Adrenal gland (tissue), 12 donors: ENCODE data around the gene SH2D2A. TPM values are rescaled to one million over a fixed set of nuclear protein-coding genes. Genes with fewer than 3 reads are reported as not detected.

Source experiments
- DNase-seq, 7 donors: peaks; one replicate each; pipeline ENCODE4 v3.0.0-alpha.2; 2019 to 2020
- H3K27ac ChIP-seq, 5 donors: fragments of 200-600 bp; sonication (generic) in 4 of 5; 1 replicate in 3 of 5; 2 replicates in 2 of 5; pipeline versions ENCODE4 v1.5.1 to v1.8.0; 2016 to 2020; ENCODE audit warnings: mild to moderate bottlenecking in 1 of 5
- H3K27me3 ChIP-seq: fragments of 200-600 bp; 2 replicates; pipeline ENCODE4 v1.8.0; 2021
- H3K36me3 ChIP-seq, 2 donors: fragments of 200-600 bp; replicated peaks in 1 of 2; 1 replicate in 1 of 2; 2 replicates in 1 of 2; pipeline versions ENCODE4 v1.5.1 to v1.8.0; 2018 to 2022
- H3K4me1 ChIP-seq, 2 donors: fragments of 200-600 bp; replicated peaks in 1 of 2; 1 replicate in 1 of 2; 2 replicates in 1 of 2; pipeline versions ENCODE4 v1.5.1 to v1.8.0; 2018 to 2021
- H3K4me3 ChIP-seq, 4 donors: fragments of 200-600 bp; sonication (generic) in 3 of 4; one replicate each; pipeline ENCODE4 v1.5.1; 2016 to 2018
- H3K9me3 ChIP-seq, 3 donors: fragments of 200-600 bp; sonication (generic) in 1 of 3; replicated peaks in 1 of 3; 1 replicate in 2 of 3; 2 replicates in 1 of 3; pipeline versions ENCODE4 v1.5.1 to v1.8.0; 2016 to 2021
- POLR2A ChIP-seq, 2 donors: fragments of 450-650 bp; IDR thresholded peaks; one replicate each; pipeline ENCODE4 v1.6.1; 2017; ENCODE audit warnings: antibody characterized with exemption in 2 of 2, mild to moderate bottlenecking in 2 of 2, moderate library complexity in 1 of 2
- whole genome bisulfite sequencing, 4 donors: extraction: QIAGEN DNeasy Blood & Tissue Kit in 2 of 4; methylation state at CpG; one replicate each; pipeline versions ENCODE4 v1.1.5 to v1.1.7; 2013 to 2017; 5-methylcytosine and 5-hydroxymethylcytosine counted together
- intact Hi-C, 2 donors: fragments of 100-400 bp; cut with DNase I; formaldehyde crosslinking; loops; one replicate each; pipeline versions ENCODE4 v1.14.1 to v1.15.0; 2022 to 2023
- polyA plus RNA-seq, 3 donors: library from polyadenylated mRNA; stranded (reverse); fragments of 200-250 nt in 2 of 3; fragments of 350-450 nt in 1 of 3; fragmentation: Illumina TruSeq in 1 of 3; extraction: RNeasy Lipid Tissue Mini Kit (QIAGEN cat#74804) in 1 of 3; gene quantifications; one replicate each; pipeline ENCODE4 v1.2.3, GENCODE V29; 2013 to 2014
- total RNA-seq, 9 donors: library from RNA; depleted of rRNA in 4 of 9; stranded (reverse); fragments of >200 nt in 4 of 9; fragments of 120-200 nt in 1 of 9; fragmentation: NEBNext Ultra II Directional in 1 of 9; extraction: Animal tissue kit (Norgen Biotek cat#: 25700) in 1 of 9; gene quantifications; one replicate each; pipeline versions ENCODE4 v1.1.0 to v1.2.4, GENCODE V29; 2013 to 2023
- TF ChIP-seq, protein P1 (sequence below), 6 experiments: fragments of 450-650 bp in 4 of 6; fragments of 200-600 bp in 2 of 6; sonication (generic) in 1 of 6; IDR thresholded peaks; 1 replicate in 5 of 6; 2 replicates in 1 of 6; pipeline versions ENCODE4 v1.5.1 to v1.8.0; 2016 to 2021; ENCODE audit warnings: antibody characterized with exemption in 6 of 6, mild to moderate bottlenecking in 2 of 6, moderate library complexity in 1 of 6
- donor health status: healthy with polysubstance abuse.
- donor health status: Bipolar disorder and iron deficiency.
- donor health status: DM: yes; HTN: yes; CAD: no.
- donor health status: DM: no; HTN: no; CAD: no.
- donor health status: DM: no; HTN: no; CAD: no.
- donor health status: DM: yes; HTN: yes; CAD: no.

Gene SH2D2A
- total and polyA plus RNA-seq, 12 donors = 0.11 to 4.8 (median 2.1) TPM; not detected in 1

DNA sequence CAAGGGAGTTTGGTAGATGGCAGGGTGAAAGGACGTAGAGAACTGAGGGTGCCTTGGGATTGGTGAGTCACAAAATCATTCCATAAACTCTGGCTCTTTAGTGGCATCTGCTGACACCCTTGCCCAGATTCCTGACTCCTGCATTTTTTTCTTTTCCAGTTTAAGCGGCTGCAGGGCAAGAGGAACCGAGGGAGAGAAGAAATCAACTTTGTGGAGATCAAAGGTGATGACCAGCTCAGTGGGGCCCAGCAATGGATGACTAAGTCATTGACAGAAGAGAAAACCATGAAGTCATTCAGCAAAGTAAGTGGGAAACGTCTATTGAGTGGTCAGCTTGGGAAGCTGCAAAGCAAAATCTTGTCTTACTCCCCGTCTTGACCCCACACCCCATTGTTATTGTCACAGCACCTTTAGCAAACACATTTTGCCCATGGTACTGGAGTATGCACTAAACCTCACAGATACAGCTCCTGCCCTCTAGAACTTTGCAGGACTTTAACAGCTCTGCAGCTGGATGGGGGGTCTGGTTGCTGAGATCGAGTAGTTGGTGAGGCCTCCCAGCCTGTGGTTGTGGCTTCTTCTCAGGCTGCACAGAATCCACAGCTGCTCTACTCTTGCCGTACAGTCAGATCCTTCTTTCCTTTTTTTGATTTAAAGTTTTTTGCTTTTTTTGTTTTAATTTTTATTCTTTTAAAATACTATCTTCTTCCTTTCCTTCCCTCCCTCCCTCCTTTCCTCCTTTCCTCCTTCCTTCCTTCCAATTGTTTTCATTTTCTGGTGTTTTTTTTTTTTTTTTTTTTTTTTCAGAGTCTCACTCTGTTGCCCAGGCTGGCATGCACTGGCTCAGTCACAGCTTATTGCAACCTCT lies 21.9 kb downstream of the SH2D2A start:
- Histone ChIP-seq H3K9me3 (no peaks in the 10 kb centered on the region), H3K27ac (peak overlapping the region in 1 of 5 donors; percentile 55), H3K36me3 (peaks cover 0 to 91% of the 10 kb centered on the region in 2 donors), H3K27me3 (no peaks in the 10 kb centered on the region), H3K4me3 (no peak overlapping the region), H3K4me1 (peaks cover 3 to 10% of the 10 kb centered on the region in 2 donors)
- WGBS, 4 donors = 77 to 79% (median 78%) methylated on average over 7 of the region's 7 CpGs
- DNase-seq = no peak
- no peak for TF ChIP-seq POLR2A (IDR thresholded peaks at IDR 0.05)
- TF ChIP-seq, protein P1, sequence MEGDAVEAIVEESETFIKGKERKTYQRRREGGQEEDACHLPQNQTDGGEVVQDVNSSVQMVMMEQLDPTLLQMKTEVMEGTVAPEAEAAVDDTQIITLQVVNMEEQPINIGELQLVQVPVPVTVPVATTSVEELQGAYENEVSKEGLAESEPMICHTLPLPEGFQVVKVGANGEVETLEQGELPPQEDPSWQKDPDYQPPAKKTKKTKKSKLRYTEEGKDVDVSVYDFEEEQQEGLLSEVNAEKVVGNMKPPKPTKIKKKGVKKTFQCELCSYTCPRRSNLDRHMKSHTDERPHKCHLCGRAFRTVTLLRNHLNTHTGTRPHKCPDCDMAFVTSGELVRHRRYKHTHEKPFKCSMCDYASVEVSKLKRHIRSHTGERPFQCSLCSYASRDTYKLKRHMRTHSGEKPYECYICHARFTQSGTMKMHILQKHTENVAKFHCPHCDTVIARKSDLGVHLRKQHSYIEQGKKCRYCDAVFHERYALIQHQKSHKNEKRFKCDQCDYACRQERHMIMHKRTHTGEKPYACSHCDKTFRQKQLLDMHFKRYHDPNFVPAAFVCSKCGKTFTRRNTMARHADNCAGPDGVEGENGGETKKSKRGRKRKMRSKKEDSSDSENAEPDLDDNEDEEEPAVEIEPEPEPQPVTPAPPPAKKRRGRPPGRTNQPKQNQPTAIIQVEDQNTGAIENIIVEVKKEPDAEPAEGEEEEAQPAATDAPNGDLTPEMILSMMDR (IDR thresholded peaks at IDR 0.05) = no peak
- intact Hi-C loops = no loop called here

DNA sequence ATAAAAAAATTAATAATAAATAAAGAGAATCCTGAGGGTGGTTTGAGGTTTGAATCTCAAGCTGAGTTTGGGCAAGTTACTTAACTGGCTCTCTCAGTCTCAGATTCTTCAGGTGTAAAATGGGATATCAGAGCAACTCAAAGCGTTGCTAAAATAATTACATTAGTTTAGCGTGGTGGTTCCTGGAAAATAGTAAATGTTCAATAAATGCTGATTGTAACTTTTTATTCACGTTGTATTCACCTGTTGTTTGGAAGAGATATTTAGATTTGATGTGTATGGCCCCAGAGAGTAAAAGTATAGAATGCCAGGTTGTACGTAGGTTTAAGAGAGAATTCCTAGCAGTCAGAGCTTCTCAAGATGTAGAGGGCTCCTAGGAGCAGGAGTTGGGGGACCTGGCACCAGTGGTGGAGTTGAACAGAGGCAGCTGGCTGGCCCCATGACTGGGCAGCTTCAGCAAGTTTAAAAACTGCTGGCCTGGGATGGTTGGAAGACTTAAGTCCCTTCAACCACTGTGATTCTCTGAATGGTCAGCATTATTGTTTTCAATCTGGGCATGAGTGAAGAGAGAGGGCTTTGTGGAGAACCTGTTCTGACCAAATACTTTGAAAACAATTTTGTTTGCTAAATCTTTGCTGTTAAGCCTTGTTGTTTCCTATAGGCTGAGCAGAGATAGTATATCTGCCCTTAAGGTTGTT lies 26.9 kb downstream of the SH2D2A start:
- H3K4me3 ChIP-seq = no peak overlapping the region
- H3K27ac ChIP-seq = no peak overlapping the region
- no peak for DNase-seq
- intact Hi-C loops = no loop called here
- H3K27me3 ChIP-seq = no peaks in the 10 kb centered on the region
- H3K36me3 ChIP-seq = peaks cover 0 to 77% of the 10 kb centered on the region in 2 donors
- no peaks in the 10 kb centered on the region for H3K9me3 ChIP-seq
- TF ChIP-seq, protein P1 (IDR thresholded peaks at IDR 0.05) = no peak
- TF ChIP-seq POLR2A (IDR thresholded peaks at IDR 0.05) = no peak
- no peaks in the 10 kb centered on the region for H3K4me1 ChIP-seq
- WGBS, 4 donors = 81 to 93% (median 82%) methylated on average over 4 of the region's 4 CpGs

DNA sequence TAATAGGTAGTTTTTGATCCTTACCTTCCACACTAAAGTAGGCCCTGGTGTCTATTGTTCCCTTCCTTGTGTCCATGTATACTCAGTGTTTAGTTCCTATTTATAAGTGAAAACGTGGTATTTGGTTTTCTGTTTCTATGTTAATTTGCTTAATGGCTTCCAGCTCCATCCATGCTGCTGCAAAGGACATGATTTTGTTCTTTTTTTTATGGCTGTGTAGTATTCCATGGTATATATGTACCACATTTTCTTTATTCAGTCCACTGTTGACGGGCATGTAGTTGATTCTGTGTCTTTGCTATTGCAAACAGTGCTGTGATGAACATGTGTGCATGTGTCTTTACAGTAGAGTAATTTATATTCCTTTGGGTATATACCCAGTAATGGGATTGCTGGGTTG lies 28.5 kb downstream of the SH2D2A start:
- Histone ChIP-seq H3K4me3 (no peak overlapping the region), H3K27me3 (no peaks in the 10 kb centered on the region), H3K36me3 (peaks cover 0 to 77% of the 10 kb centered on the region in 2 donors), H3K4me1 (no peaks in the 10 kb centered on the region), H3K27ac (no peak overlapping the region), H3K9me3 (no peaks in the 10 kb centered on the region)
- intact Hi-C loops = no loop called here
- no peak for DNase-seq
- 93 to 99% (median 94%) methylated on average over 2 of the region's 2 CpGs for WGBS, 4 donors
- TF ChIP-seq, protein P1 (IDR thresholded peaks at IDR 0.05) = no peak

DNA sequence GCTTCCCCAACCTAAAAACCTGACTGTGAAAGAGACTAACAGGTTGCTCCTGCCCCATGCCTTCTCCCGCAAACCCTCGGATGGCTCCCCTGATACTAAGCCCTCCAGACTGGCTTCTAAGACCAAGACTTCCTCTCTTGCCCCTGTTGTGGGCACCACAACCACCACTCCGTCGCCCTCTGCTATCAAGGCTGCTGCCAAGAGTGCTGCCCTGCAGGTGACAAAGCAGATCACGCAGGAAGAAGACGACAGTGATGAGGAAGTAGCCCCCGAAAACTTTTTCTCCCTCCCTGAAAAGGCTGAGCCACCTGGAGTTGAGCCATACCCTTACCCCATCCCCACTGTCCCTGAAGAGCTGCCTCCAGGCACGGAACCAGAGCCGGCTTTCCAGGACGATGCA lies 30.0 kb downstream of the SH2D2A start:
- intact Hi-C loops = no loop called here
- H3K36me3 ChIP-seq = peaks cover 0 to 71% of the 10 kb centered on the region in 2 donors
- TF ChIP-seq POLR2A (IDR thresholded peaks at IDR 0.05) = no peak
- TF ChIP-seq, protein P1 (IDR thresholded peaks at IDR 0.05) = no peak
- H3K9me3 ChIP-seq = no peaks in the 10 kb centered on the region
- H3K4me3 ChIP-seq = no peak overlapping the region
- H3K27ac ChIP-seq = no peak overlapping the region
- 81 to 90% (median 89%) methylated on average over 7 to 10 of the region's 10 CpGs for WGBS, 4 donors
- H3K27me3 ChIP-seq = no peaks in the 10 kb centered on the region
- DNase-seq = no peak
- H3K4me1 ChIP-seq = peaks cover 8 to 9% of the 10 kb centered on the region in 2 donors
